ENCODE measurements around the gene ADAMTS17. TPM values are rescaled to one million over a fixed set of nuclear protein-coding genes. Genes with fewer than 3 reads are reported as not detected.

ADAMTS17 gene
- total RNA-seq, 6 experiments from 2014 or later, result 14.6 to 34.7 (median 24.2) TPM

- Histone ChIP-seq H3K36me3 (no peaks in the 10 kb centered on the region), H3K4me1 (peaks cover 0 to 45% (median 11%) of the 10 kb centered on the region in 4 donors), H3K4me3 (peak overlapping the region in 1 of 3 donors; percentile 1), H3K9me3 (no peaks in the 10 kb centered on the region), H3K27ac (peak overlapping the region in 1 of 3 donors; percentile 78), H3K27me3 (no peaks in the 10 kb centered on the region)
- TF ChIP-seq POLR2A (IDR thresholded peaks at IDR 0.05) (no peak), CTCF (IDR thresholded peaks at IDR 0.05) (no peak)
- DNase-seq (no peak), ATAC-seq (no peak)
- intact Hi-C loops (cut with DNase I), result no loop called here
- WGBS (ENCODE audit: insufficient coverage, low coverage, low lambda C conversion rate, missing lambda C conversion rate), result 38% methylated on average over 3 of the region's 3 CpGs
Measured at GRCh38 chr15:100345438-100345837, 3.7 kb upstream of the ADAMTS17 start.

GRCh38 chr15:100343251-100343650 lies 1.5 kb upstream of the ADAMTS17 start:
- intact Hi-C loops (cut with DNase I), result no loop called here
- ATAC-seq (no peak), DNase-seq (no peak)
- Histone ChIP-seq H3K4me3 (no peak overlapping the region), H3K27me3 (no peaks in the 10 kb centered on the region), H3K27ac (no peak overlapping the region), H3K4me1 (peaks cover 0 to 50% (median 10%) of the 10 kb centered on the region in 4 donors), H3K9me3 (no peaks in the 10 kb centered on the region), H3K36me3 (no peaks in the 10 kb centered on the region)
- 96% methylated on average over 3 of the region's 3 CpGs for WGBS (ENCODE audit: insufficient coverage, low coverage, low lambda C conversion rate, missing lambda C conversion rate)
- TF ChIP-seq CTCF (IDR thresholded peaks at IDR 0.05), result no peak
- TF ChIP-seq POLR2A (IDR thresholded peaks at IDR 0.05), result no peak

- Histone ChIP-seq H3K36me3 (no peaks in the 10 kb centered on the region), H3K4me3 (peak overlapping the region; percentile 81 to 87 (median 85)), H3K4me1 (peaks cover 0 to 33% (median 4%) of the 10 kb centered on the region in 4 donors), H3K9me3 (no peaks in the 10 kb centered on the region), H3K27me3 (no peaks in the 10 kb centered on the region), H3K27ac (peak overlapping the region; percentile 47 to 82 (median 59))
- TF ChIP-seq CTCF (IDR thresholded peaks at IDR 0.05) (no peak), POLR2A (IDR thresholded peaks at IDR 0.05) (no peak)
- peak in 2 of 4 donors; percentile 1 to 4 for ATAC-seq
- intact Hi-C loops (cut with DNase I), result no loop called here
- WGBS (ENCODE audit: insufficient coverage, low coverage, low lambda C conversion rate, missing lambda C conversion rate), result no CpG with 5 or more reads among the region's 95 CpGs
- DNase-seq, result no peak
Measured at GRCh38 chr15:100341239-100341749, 481 bp downstream of the ADAMTS17 start.

- no peak for DNase-seq
- Histone ChIP-seq H3K4me3 (peak overlapping the region; percentile 31 to 87 (median 38)), H3K36me3 (no peaks in the 10 kb centered on the region), H3K9me3 (no peaks in the 10 kb centered on the region), H3K4me1 (peaks cover 0 to 28% (median 3%) of the 10 kb centered on the region in 4 donors), H3K27me3 (no peaks in the 10 kb centered on the region), H3K27ac (no peak overlapping the region)
- TF ChIP-seq POLR2A (IDR thresholded peaks at IDR 0.05), result no peak
- no peak for TF ChIP-seq CTCF (IDR thresholded peaks at IDR 0.05)
- no peak for ATAC-seq
- WGBS (ENCODE audit: insufficient coverage, low coverage, low lambda C conversion rate, missing lambda C conversion rate), result no CpG with 5 or more reads among the region's 56 CpGs
- intact Hi-C loops (cut with DNase I), result no loop called here
Measured at GRCh38 chr15:100340721-100341238, 995 bp downstream of the ADAMTS17 start.

Measured in right lobe of liver (tissue), 6 donors.